Small intestine (tissue), 7 donors: ENCODE data around the gene GOSR2. TPM values are rescaled to one million over a fixed set of nuclear protein-coding genes. Genes with fewer than 3 reads are reported as not detected.
"Not testable (repeated sequence)": the region's sequence is repeated elsewhere in the genome, so short reads cannot be mapped to it uniquely, and the experiment has no call there.

Source experiments
- DNase-seq, 2 donors: peaks; one replicate each; pipeline versions ENCODE4 v3.0.0 to v3.0.0-alpha.2; 2013
- FAIRE-seq: peaks from 2 replicates; lab custom pipeline; 2012; peaks lifted over from hg19 to GRCh38; lab: Jason Lieb, UNC
- H3K27ac ChIP-seq, 3 donors: one replicate each; pipeline ENCODE4 v1.5.1; 2013; ENCODE audit warnings: low read length in 2 of 3, mild to moderate bottlenecking in 2 of 3, control low read depth in 1 of 3, inconsistent platforms in 1 of 3, low read depth in 1 of 3, moderate library complexity in 1 of 3
- H3K27me3 ChIP-seq, 3 donors: one replicate each; pipeline ENCODE4 v1.6.1; 2013; ENCODE audit warnings: low read length in 3 of 3, inconsistent platforms in 1 of 3; ENCODE audit not compliant: control insufficient read depth in 3 of 3, insufficient read depth in 3 of 3
- H3K36me3 ChIP-seq, 3 donors: one replicate each; pipeline ENCODE4 v1.6.1; 2013; ENCODE audit warnings: low read length in 3 of 3, inconsistent platforms in 1 of 3, low read depth in 1 of 3, mild to moderate bottlenecking in 1 of 3, moderate library complexity in 1 of 3; ENCODE audit not compliant: control insufficient read depth in 3 of 3, insufficient read depth in 2 of 3
- H3K4me1 ChIP-seq, 3 donors: one replicate each; pipeline ENCODE4 v1.6.1; 2013; ENCODE audit warnings: low read length in 2 of 3, inconsistent platforms in 1 of 3, low read depth in 1 of 3, mild to moderate bottlenecking in 1 of 3, moderate library complexity in 1 of 3; ENCODE audit not compliant: control insufficient read depth in 3 of 3, insufficient read depth in 2 of 3
- H3K4me3 ChIP-seq, 3 donors: one replicate each; pipeline ENCODE4 v1.5.1; 2013; ENCODE audit warnings: low read length in 3 of 3, control low read depth in 1 of 3, inconsistent platforms in 1 of 3, low read depth in 1 of 3, mild to moderate bottlenecking in 1 of 3, moderate library complexity in 1 of 3
- H3K9me3 ChIP-seq, 2 donors: one replicate each; pipeline ENCODE4 v1.6.1; 2013; ENCODE audit warnings: low read depth in 1 of 2, low read length in 1 of 2; ENCODE audit not compliant: control insufficient read depth in 2 of 2, insufficient read depth in 1 of 2
- WGBS, 3 donors: extraction: QIAGEN DNeasy Blood & Tissue Kit; methylation state at CpG; one replicate each; pipeline ENCODE4 v1.1.7; 2013; 5-methylcytosine and 5-hydroxymethylcytosine counted together
- polyA plus RNA-seq, 4 donors: library from polyadenylated mRNA; stranded (reverse) in 3 of 4; unstranded in 1 of 4; fragments of 200-250 nt in 3 of 4; fragments of 120-200 nt in 1 of 4; gene quantifications; one replicate each; pipeline versions ENCODE4 v1.2.1 to v1.2.3, GENCODE V29; 2013
- donor health status: healthy with polysubstance abuse.
- donor health status: control.
- donor health status: control.
- donor health status: Bipolar disorder and iron deficiency.
- donor health status: healthy.

GOSR2 gene
- polyA plus RNA-seq, 4 donors = 41.0 to 80.1 (median 50.3) TPM

GRCh38 chr17:46950997-46951621 is 28.1 kb downstream of the GOSR2 start:
- 59 to 66% (median 61%) methylated on average over 16 of the region's 16 CpGs for whole genome bisulfite sequencing, 3 donors
- Histone ChIP-seq H3K36me3 (peaks cover 0 to 10% (median 0%) of the 10 kb centered on the region in 3 donors), H3K4me1 (peaks cover 0 to 3% (median 0%) of the 10 kb centered on the region in 3 donors), H3K27me3 (no peaks in the 10 kb centered on the region), H3K4me3 (no peak overlapping the region), H3K27ac (no peak overlapping the region), H3K9me3 (no peaks in the 10 kb centered on the region)
- DNase-seq (no peak), FAIRE-seq (no peak)

GRCh38 chr17:46951706-46952105 is 28.7 kb downstream of the GOSR2 start:
- no peak overlapping the region for H3K27ac ChIP-seq
- H3K4me3 ChIP-seq = no peak overlapping the region
- WGBS, 3 donors = 24 to 29% (median 26%) methylated on average over 5 of the region's 5 CpGs
- peaks cover 0 to 2% (median 0%) of the 10 kb centered on the region in 3 donors for H3K4me1 ChIP-seq
- H3K9me3 ChIP-seq = no peaks in the 10 kb centered on the region
- no peaks in the 10 kb centered on the region for H3K27me3 ChIP-seq
- DNase-seq (no peak), FAIRE-seq (no peak)
- H3K36me3 ChIP-seq = peaks cover 0 to 10% (median 0%) of the 10 kb centered on the region in 3 donors

GRCh38 chr17:46952115-46952514 is 29.2 kb downstream of the GOSR2 start:
- WGBS, 3 donors = 76 to 78% (median 77%) methylated on average over 9 of the region's 9 CpGs
- H3K27ac ChIP-seq = no peak overlapping the region
- H3K4me1 ChIP-seq = no peaks in the 10 kb centered on the region
- H3K4me3 ChIP-seq = no peak overlapping the region
- FAIRE-seq (no peak), DNase-seq (no peak)
- H3K9me3 ChIP-seq = no peaks in the 10 kb centered on the region
- peaks cover 0 to 10% (median 0%) of the 10 kb centered on the region in 3 donors for H3K36me3 ChIP-seq
- H3K27me3 ChIP-seq = no peaks in the 10 kb centered on the region

- not testable (repeated sequence) for H3K27me3 ChIP-seq, DNase-seq, H3K9me3 ChIP-seq, FAIRE-seq, H3K4me1 ChIP-seq, H3K36me3 ChIP-seq, H3K4me3 ChIP-seq, H3K27ac ChIP-seq
- WGBS, 3 donors = 76 to 82% (median 78%) methylated on average over 2 of the region's 4 CpGs
These were observed 30.2 kb downstream of the GOSR2 start for GRCh38 chr17:46953191-46953590.

- FAIRE-seq (no peak), DNase-seq (no peak)
- 58 to 80% (median 73%) methylated on average over 8 of the region's 8 CpGs for WGBS, 3 donors
- Histone ChIP-seq H3K9me3 (no peaks in the 10 kb centered on the region), H3K27me3 (no peaks in the 10 kb centered on the region), H3K27ac (no peak overlapping the region), H3K4me1 (no peaks in the 10 kb centered on the region), H3K4me3 (no peak overlapping the region), H3K36me3 (no peaks in the 10 kb centered on the region)
These were observed 35.2 kb downstream of the GOSR2 start for GRCh38 chr17:46958041-46958591.

GRCh38 chr17:46960152-46960551 is 37.2 kb downstream of the GOSR2 start:
- no peaks in the 10 kb centered on the region for H3K9me3 ChIP-seq
- FAIRE-seq (no peak), DNase-seq (no peak)
- H3K4me3 ChIP-seq = no peak overlapping the region
- no peaks in the 10 kb centered on the region for H3K36me3 ChIP-seq
- no peaks in the 10 kb centered on the region for H3K4me1 ChIP-seq
- no peak overlapping the region for H3K27ac ChIP-seq
- WGBS, 3 donors = 38 to 47% (median 42%) methylated on average over 2 of the region's 2 CpGs
- no peaks in the 10 kb centered on the region for H3K27me3 ChIP-seq

- Histone ChIP-seq H3K27me3 (no peaks in the 10 kb centered on the region), H3K27ac (no peak overlapping the region), H3K36me3 (no peaks in the 10 kb centered on the region), H3K4me3 (no peak overlapping the region), H3K4me1 (no peaks in the 10 kb centered on the region), H3K9me3 (no peaks in the 10 kb centered on the region)
- whole genome bisulfite sequencing, 3 donors = 3 to 43% (median 10%) methylated on average over 1 of the region's 1 CpG
- no peak for DNase-seq
- FAIRE-seq = no peak
These were observed 39.4 kb downstream of the GOSR2 start for GRCh38 chr17:46962374-46962790.

- DNase-seq = no peak
- 68 to 79% (median 77%) methylated on average over 2 of the region's 2 CpGs for WGBS, 3 donors
- no peak for FAIRE-seq
These were observed 40.6 kb downstream of the GOSR2 start for GRCh38 chr17:46963571-46963970.

More at GRCh38 chr17:46963571-46963970, 40.6 kb downstream of the GOSR2 start:
- Histone ChIP-seq H3K27me3 (no peaks in the 10 kb centered on the region), H3K4me3 (no peak overlapping the region), H3K27ac (no peak overlapping the region), H3K4me1 (no peaks in the 10 kb centered on the region), H3K36me3 (peaks cover 0 to 4% (median 0%) of the 10 kb centered on the region in 3 donors), H3K9me3 (no peaks in the 10 kb centered on the region)
